Fibroblast of lung (primary cell): Measurements from ENCODE around the gene SLC39A2. TPM values are rescaled to one million over a fixed set of nuclear protein-coding genes. Genes with fewer than 3 reads are reported as not detected.
A peak's percentile ranks its signal among the peaks of the same experiment; 100 is the strongest.

Source experiments
- DNase-seq, 2 donors: peaks; one replicate each; pipeline versions ENCODE4 v3.0.0 to v3.0.0-alpha.2; 2010; ENCODE audit warnings: low read depth in 2 of 2
- H2AFZ ChIP-seq: 2 replicates; pipeline ENCODE4 v1.5.1; 2012; ENCODE audit warnings: low read length, control low read depth, inconsistent platforms
- H3K27ac ChIP-seq: 2 replicates; pipeline ENCODE4 v1.5.1; 2011; ENCODE audit warnings: low read length, control low read depth; ENCODE audit not compliant: insufficient read depth
- H3K27me3 ChIP-seq: 2 replicates; pipeline ENCODE4 v1.5.1; 2011; ENCODE audit warnings: mild to moderate bottlenecking, low read length; ENCODE audit not compliant: control insufficient read depth, insufficient read depth
- H3K36me3 ChIP-seq: 2 replicates; pipeline ENCODE4 v1.5.1; 2011; ENCODE audit warnings: low read length; ENCODE audit not compliant: control insufficient read depth, insufficient read depth
- H3K4me1 ChIP-seq: 2 replicates; pipeline ENCODE4 v1.5.1; 2011; ENCODE audit warnings: low read length; ENCODE audit not compliant: control insufficient read depth, insufficient read depth; ENCODE audit errors: extremely low read depth
- H3K4me2 ChIP-seq: 2 replicates; pipeline ENCODE4 v1.5.1; 2011; ENCODE audit warnings: low read length, control low read depth; ENCODE audit not compliant: insufficient read depth; ENCODE audit errors: extremely low read depth
- H3K4me3 ChIP-seq, 4 experiments: fragments of 200-600 bp in 1 of 4; sonication (generic) in 1 of 4; replicated peaks in 1 of 4; 2 replicates each; pipeline ENCODE4 v1.5.1; 2011 to 2016; ENCODE audit warnings: low read length in 4 of 4, low read depth in 3 of 4, mild to moderate bottlenecking in 3 of 4, control low read depth in 2 of 4, inconsistent platforms in 1 of 4, mixed read lengths in 1 of 4; ENCODE audit not compliant: insufficient read depth in 1 of 4; ENCODE audit errors: control extremely low read depth in 1 of 4
- H3K79me2 ChIP-seq: 2 replicates; pipeline ENCODE4 v1.5.1; 2012; ENCODE audit warnings: mild to moderate bottlenecking, low read length, inconsistent platforms; ENCODE audit not compliant: control insufficient read depth, insufficient read depth
- H3K9ac ChIP-seq: 2 replicates; pipeline ENCODE4 v1.5.1; 2011; ENCODE audit warnings: mild to moderate bottlenecking, low read length, control low read depth; ENCODE audit not compliant: insufficient read depth
- H3K9me3 ChIP-seq: 2 replicates; pipeline ENCODE4 v1.5.1; 2012; ENCODE audit warnings: low read depth, low read length; ENCODE audit not compliant: control insufficient read depth, insufficient read depth
- H4K20me1 ChIP-seq: 2 replicates; pipeline ENCODE4 v1.5.1; 2011; ENCODE audit warnings: low read length; ENCODE audit not compliant: control insufficient read depth, insufficient read depth; ENCODE audit errors: extremely low read depth
- CTCF ChIP-seq, 2 donors: IDR thresholded peaks in 1 of 2; conservative IDR thresholded peaks in 1 of 2; 1 replicate in 1 of 2; 2 replicates in 1 of 2; pipeline ENCODE4 v1.5.1; 2011 to 2012; ENCODE audit warnings: low read length in 2 of 2, control low read depth in 1 of 2, inconsistent platforms in 1 of 2, low read depth in 1 of 2, mild to moderate bottlenecking in 1 of 2
- EZH2 ChIP-seq: IDR thresholded peaks from 2 replicates; pipeline ENCODE4 v1.5.1; 2012; ENCODE audit warnings: low read length, control low read depth, mild to moderate bottlenecking; ENCODE audit errors: missing control alignments
- polyA plus RNA-seq, 2 donors: library from polyadenylated mRNA; depleted of rRNA in 1 of 2; stranded (reverse) in 1 of 2; unstranded in 1 of 2; fragments of >200 nt; gene quantifications; 2 replicates each; pipeline ENCODE4 v1.2.1, GENCODE V29; 2011 to 2012; ENCODE audit warnings: missing spikeins in 1 of 2
- total RNA-seq: library from RNA; depleted of rRNA; stranded (reverse); fragments of >200 nt; gene quantifications from 2 replicates; pipeline ENCODE4 v1.2.1, GENCODE V29; 2014

Gene SLC39A2
- total and polyA plus RNA-seq, 2 donors (not counting 1 experiment from before 2014, with no cell fraction given), result 0.17 TPM; not detected in 1

- Histone ChIP-seq H3K4me1 (no peaks in the 10 kb centered on the region), H3K9ac (no peak overlapping the region), H4K20me1 (no peaks in the 10 kb centered on the region), H3K27me3 (peaks cover 8% of the 10 kb centered on the region), H3K36me3 (no peaks in the 10 kb centered on the region), H2AFZ (no peak overlapping the region), H3K4me3 (no peak overlapping the region), H3K4me2 (no peak overlapping the region), H3K27ac (no peak overlapping the region), H3K9me3 (no peaks in the 10 kb centered on the region), H3K79me2 (no peaks in the 10 kb centered on the region)
- TF ChIP-seq EZH2 (no peak), CTCF (conservative IDR thresholded peaks at IDR 0.05 in 1 of 2, IDR thresholded peaks at IDR 0.05 in 1 of 2; ENCODE audit: low read depth in 1 of 2, low read length in 2 of 2) (no peak)
- DNase-seq, result no peak
These were observed 45.0 kb downstream of the SLC39A2 start for GRCh38 chr14:21043974-21044618.

GRCh38 chr14:21047378-21047781, 48.3 kb downstream of the SLC39A2 start:
- DNase-seq, result peak in 1 of 2 donors; percentile 71
- Histone ChIP-seq H3K4me3 (no peak overlapping the region), H3K4me1 (no peaks in the 10 kb centered on the region), H3K9ac (no peak overlapping the region), H3K36me3 (no peaks in the 10 kb centered on the region), H4K20me1 (no peaks in the 10 kb centered on the region), H3K79me2 (no peaks in the 10 kb centered on the region), H3K27ac (no peak overlapping the region), H2AFZ (no peak overlapping the region), H3K9me3 (no peaks in the 10 kb centered on the region), H3K4me2 (no peak overlapping the region), H3K27me3 (peaks cover 8% of the 10 kb centered on the region)
- no peak for TF ChIP-seq CTCF (conservative IDR thresholded peaks at IDR 0.05 in 1 of 2, IDR thresholded peaks at IDR 0.05 in 1 of 2; ENCODE audit: low read depth in 1 of 2, low read length in 2 of 2)
- no peak for TF ChIP-seq EZH2

GRCh38 chr14:21048638-21049037, 49.5 kb downstream of the SLC39A2 start:
- H4K20me1 ChIP-seq, result no peaks in the 10 kb centered on the region
- DNase-seq, result peak in 1 of 2 donors; percentile 50
- no peaks in the 10 kb centered on the region for H3K4me1 ChIP-seq
- H3K4me3 ChIP-seq, result no peak overlapping the region
- H3K79me2 ChIP-seq, result no peaks in the 10 kb centered on the region
- H3K9ac ChIP-seq, result no peak overlapping the region
- no peak overlapping the region for H3K4me2 ChIP-seq
- no peak overlapping the region for H3K27ac ChIP-seq
- no peak overlapping the region for H2AFZ ChIP-seq
- H3K27me3 ChIP-seq, result peaks cover 8% of the 10 kb centered on the region
- TF ChIP-seq CTCF (conservative IDR thresholded peaks at IDR 0.05 in 1 of 2, IDR thresholded peaks at IDR 0.05 in 1 of 2; ENCODE audit: low read depth in 1 of 2, low read length in 2 of 2), result no peak
- no peak for TF ChIP-seq EZH2
- H3K36me3 ChIP-seq, result no peaks in the 10 kb centered on the region
- no peaks in the 10 kb centered on the region for H3K9me3 ChIP-seq
